Gastrocnemius medialis (tissue), 4 donors: Measurements from ENCODE around the gene SELL. TPM values are rescaled to one million over a fixed set of nuclear protein-coding genes. Genes with fewer than 3 reads are reported as not detected.

Experiments
- ATAC-seq, 2 donors: fragments of 150-250 bp; one replicate each; pipeline ENCODE4 v1.9.1; 2016
- DNase-seq, 2 donors: peaks; one replicate each; pipeline ENCODE4 v3.0.0-alpha.2; 2019
- H3K27ac ChIP-seq, 4 donors: fragments of 200-600 bp; sonication (generic); 1 replicate in 1 of 4; 2 replicates in 3 of 4; pipeline ENCODE4 v1.5.1; 2016 to 2018; ENCODE audit warnings: mild to moderate bottlenecking in 2 of 4, moderate library complexity in 1 of 4
- H3K27me3 ChIP-seq, 3 donors: fragments of 200-600 bp; sonication (generic) in 2 of 3; 1 replicate in 1 of 3; 2 replicates in 2 of 3; pipeline versions ENCODE4 v1.5.1 to v1.6.0; 2016 to 2019; ENCODE audit warnings: mild to moderate bottlenecking in 1 of 3, moderate library complexity in 1 of 3
- H3K36me3 ChIP-seq, 2 donors: fragments of 200-600 bp; sonication (generic) in 1 of 2; one replicate each; pipeline ENCODE4 v1.5.1; 2017 to 2018
- H3K4me1 ChIP-seq, 2 donors: fragments of 200-600 bp; sonication (generic) in 1 of 2; one replicate each; pipeline ENCODE4 v1.5.1; 2016 to 2017; ENCODE audit warnings: mild to moderate bottlenecking in 2 of 2
- H3K4me3 ChIP-seq, 4 donors: fragments of 200-600 bp; sonication (generic) in 3 of 4; 1 replicate in 1 of 4; 2 replicates in 3 of 4; pipeline ENCODE4 v1.5.1; 2016 to 2019; ENCODE audit warnings: mild to moderate bottlenecking in 2 of 4
- H3K9me3 ChIP-seq, 3 donors: fragments of 200-600 bp; sonication (generic) in 2 of 3; 1 replicate in 1 of 3; 2 replicates in 2 of 3; pipeline ENCODE4 v1.5.1; 2016 to 2019
- CTCF ChIP-seq, 5 experiments: fragments of 450-650 bp in 3 of 5; fragments of 200-600 bp in 2 of 5; sonication (generic) in 2 of 5; IDR thresholded peaks in 4 of 5; conservative IDR thresholded peaks in 1 of 5; 1 replicate in 4 of 5; 2 replicates in 1 of 5; pipeline ENCODE4 v1.5.1; 2016 to 2019; ENCODE audit warnings: antibody characterized with exemption in 5 of 5, mild to moderate bottlenecking in 3 of 5, moderate library complexity in 3 of 5
- POLR2A ChIP-seq, 2 donors: fragments of 450-650 bp; IDR thresholded peaks; one replicate each; pipeline ENCODE4 v1.6.1; 2017; ENCODE audit warnings: antibody characterized with exemption in 2 of 2, mild to moderate bottlenecking in 2 of 2, moderate library complexity in 2 of 2
- in situ Hi-C, 4 donors: fragments of 200-750 bp; cut with MboI; loops; one replicate each; pipeline versions ENCODE4 v1.15.0 to v1.8.0; 2017; ENCODE audit warnings: low sequenced_read_pairs in 4 of 4
- intact Hi-C: fragments of 100-400 bp; cut with DNase I; formaldehyde crosslinking; loops from one replicate; pipeline ENCODE4 v1.15.1; 2023; ENCODE audit warnings: low total_unique reads
- total RNA-seq, 4 donors: library from RNA; depleted of rRNA; stranded (reverse); fragments of >200 nt; gene quantifications; one replicate each; pipeline versions ENCODE4 v1.1.0 to v1.2.3, GENCODE V29; 2016

SELL gene
- total RNA-seq, 4 donors from 2014 or later: 0.24 to 0.72 (median 0.55) TPM; not detected in 1

- intact Hi-C loops (no loop called here), in situ Hi-C loops (no loop called here)
- TF ChIP-seq CTCF (IDR thresholded peaks at IDR 0.05 in 4 of 5, conservative IDR thresholded peaks at IDR 0.05 in 1 of 5) (no peak), POLR2A (IDR thresholded peaks at IDR 0.05) (no peak)
- no peak overlapping the region for H3K4me3 ChIP-seq
- no peaks in the 10 kb centered on the region for H3K9me3 ChIP-seq
- no peak overlapping the region for H3K27ac ChIP-seq
- no peaks in the 10 kb centered on the region for H3K36me3 ChIP-seq
- DNase-seq: no peak
- peaks cover 0 to 7% of the 10 kb centered on the region in 2 donors for H3K4me1 ChIP-seq
- no peaks in the 10 kb centered on the region for H3K27me3 ChIP-seq
- ATAC-seq: no peak
Measured at GRCh38 chr1:169696273-169697100, 14.9 kb downstream of the SELL start.

GRCh38 chr1:169694304-169695075 lies 16.9 kb downstream of the SELL start:
- Histone ChIP-seq H3K36me3 (no peaks in the 10 kb centered on the region), H3K4me1 (peaks cover 0 to 7% of the 10 kb centered on the region in 2 donors), H3K27ac (no peak overlapping the region), H3K27me3 (no peaks in the 10 kb centered on the region), H3K4me3 (no peak overlapping the region), H3K9me3 (no peaks in the 10 kb centered on the region)
- intact Hi-C loops: no loop called here
- in situ Hi-C loops: no loop called here
- DNase-seq (no peak), ATAC-seq (no peak)
- no peak for TF ChIP-seq POLR2A (IDR thresholded peaks at IDR 0.05)
- TF ChIP-seq CTCF (IDR thresholded peaks at IDR 0.05 in 4 of 5, conservative IDR thresholded peaks at IDR 0.05 in 1 of 5): no peak

GRCh38 chr1:169692756-169693460 lies 18.5 kb downstream of the SELL start:
- Histone ChIP-seq H3K36me3 (no peaks in the 10 kb centered on the region), H3K27me3 (no peaks in the 10 kb centered on the region), H3K27ac (no peak overlapping the region), H3K9me3 (no peaks in the 10 kb centered on the region), H3K4me1 (peaks cover 0 to 7% of the 10 kb centered on the region in 2 donors), H3K4me3 (no peak overlapping the region)
- no peak for TF ChIP-seq CTCF (IDR thresholded peaks at IDR 0.05 in 4 of 5, conservative IDR thresholded peaks at IDR 0.05 in 1 of 5)
- no peak for TF ChIP-seq POLR2A (IDR thresholded peaks at IDR 0.05)
- in situ Hi-C loops: no loop called here
- no peak for ATAC-seq
- DNase-seq: no peak
- intact Hi-C loops: no loop called here

GRCh38 chr1:169690489-169690888 lies 20.9 kb downstream of the SELL start:
- TF ChIP-seq POLR2A (IDR thresholded peaks at IDR 0.05) (no peak), CTCF (IDR thresholded peaks at IDR 0.05 in 4 of 5, conservative IDR thresholded peaks at IDR 0.05 in 1 of 5) (no peak)
- H3K4me1 ChIP-seq: peaks cover 0 to 7% of the 10 kb centered on the region in 2 donors
- in situ Hi-C loops: no loop called here

More at GRCh38 chr1:169690489-169690888, 20.9 kb downstream of the SELL start:
- no peaks in the 10 kb centered on the region for H3K9me3 ChIP-seq
- intact Hi-C loops: no loop called here
- ATAC-seq (no peak), DNase-seq (no peak)
- H3K27ac ChIP-seq: no peak overlapping the region
- no peaks in the 10 kb centered on the region for H3K27me3 ChIP-seq
- no peak overlapping the region for H3K4me3 ChIP-seq
- H3K36me3 ChIP-seq: no peaks in the 10 kb centered on the region
